Cortex of kidney (tissue), 1 donor: ENCODE results near the gene BEND3.
"Not testable (repeated sequence)": the region's sequence is repeated elsewhere in the genome, so short reads cannot be mapped to it uniquely, and the experiment has no call there.

Experiments
- DNase-seq: peaks from one replicate; lab custom pipeline; 2025; lab: John Stamatoyannopoulos, UW

The BEND3 gene

DNA sequence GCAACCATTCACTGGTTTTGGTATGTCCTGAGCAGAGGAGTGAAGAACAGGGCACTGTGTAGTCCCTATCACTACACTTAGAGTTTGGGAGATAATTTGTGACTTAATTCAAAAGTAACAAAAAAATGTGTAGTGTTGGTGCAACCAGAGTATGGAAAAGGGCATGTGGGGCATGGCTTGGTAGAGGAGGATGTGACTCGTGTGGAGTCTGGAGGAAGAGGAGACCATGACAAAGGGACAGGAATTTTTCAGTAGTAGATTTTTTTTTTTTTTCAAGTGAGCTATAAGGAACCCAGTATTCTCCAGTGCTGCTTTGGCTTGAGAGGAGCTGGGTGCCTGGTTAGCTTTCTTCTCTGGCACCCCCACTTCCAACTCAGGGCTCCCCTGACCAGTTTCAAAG lies 82.2 kb downstream of the BEND3 start:
- DNase-seq = no peak

GRCh38 chr6:107032051-107032450 lies 83.3 kb downstream of the BEND3 start:
- DNase-seq = no peak

- DNase-seq = no peak
These were observed 85.2 kb downstream of the BEND3 start for GRCh38 chr6:107030151-107030550.

DNA sequence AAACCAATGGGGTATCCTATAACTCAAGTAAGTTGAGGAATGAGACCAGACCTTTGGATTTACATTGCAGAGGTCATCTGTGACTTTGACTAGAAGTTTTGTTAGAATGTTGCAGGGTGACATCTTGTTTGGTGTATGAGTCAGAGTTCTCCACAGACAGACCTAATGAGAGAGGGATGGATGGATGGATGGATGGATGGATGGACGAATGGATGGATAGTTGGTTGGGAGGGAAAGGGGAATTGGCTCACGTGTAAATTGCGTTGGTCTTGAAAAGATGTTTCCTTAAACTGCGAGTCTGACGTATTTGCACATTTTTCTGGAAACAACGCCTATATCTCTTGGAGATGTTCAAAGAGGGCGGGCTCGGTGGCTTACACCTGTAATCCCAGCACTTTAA lies 88.3 kb downstream of the BEND3 start:
- DNase-seq = no peak

DNA sequence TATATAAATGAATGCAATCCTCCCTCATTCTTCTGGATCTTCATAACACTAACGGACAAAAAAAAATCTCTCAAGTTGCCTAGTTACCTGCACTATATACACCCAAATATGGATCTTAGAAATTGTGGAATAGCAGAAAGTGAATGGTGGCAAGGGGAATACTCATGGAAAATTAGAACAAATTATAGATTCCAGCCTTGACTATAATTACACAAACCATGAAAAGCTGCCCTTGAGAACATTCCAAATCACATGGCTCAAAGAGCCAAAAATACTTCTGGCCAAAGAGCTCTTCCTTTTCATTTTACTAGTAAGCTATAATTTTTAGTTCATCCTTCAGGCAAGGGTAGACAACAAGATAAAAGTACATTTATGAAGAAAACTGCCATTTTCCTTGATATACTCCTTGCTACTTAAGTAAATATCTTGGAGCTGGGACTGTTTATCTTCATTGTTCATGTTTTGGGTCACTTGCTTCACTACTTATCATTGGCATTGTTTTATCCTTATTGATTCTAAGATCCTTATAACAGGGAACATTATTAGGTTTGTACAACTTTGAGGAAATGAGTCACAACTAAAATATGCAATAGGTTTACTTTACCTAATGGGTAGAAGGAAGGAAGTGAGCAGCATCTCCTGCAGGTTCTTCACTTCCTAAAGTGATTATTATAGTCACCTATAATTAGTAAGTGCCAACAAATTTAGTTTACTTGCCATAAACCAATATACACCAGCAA lies 93.7 kb downstream of the BEND3 start:
- no peak for DNase-seq

DNA sequence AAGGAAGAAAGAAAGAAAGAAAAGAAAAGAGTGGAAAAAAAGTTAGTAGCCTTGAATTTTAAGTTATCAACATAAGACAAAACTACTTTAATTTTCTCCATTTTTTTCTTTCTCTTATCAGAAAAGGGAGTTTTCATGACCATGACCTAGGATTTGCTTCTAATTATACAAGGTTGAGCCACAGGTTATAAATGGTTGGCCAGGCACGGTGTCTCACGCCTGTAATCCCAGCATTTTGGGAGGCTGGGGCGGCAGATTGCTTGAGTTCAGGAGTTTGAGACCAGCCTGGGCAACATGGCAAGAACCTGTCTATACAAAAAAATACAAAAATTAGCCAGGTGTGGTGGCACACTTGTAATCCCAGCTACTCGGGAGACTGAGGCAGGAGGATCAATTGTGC lies 95.1 kb downstream of the BEND3 start:
- DNase-seq = no peak

DNA sequence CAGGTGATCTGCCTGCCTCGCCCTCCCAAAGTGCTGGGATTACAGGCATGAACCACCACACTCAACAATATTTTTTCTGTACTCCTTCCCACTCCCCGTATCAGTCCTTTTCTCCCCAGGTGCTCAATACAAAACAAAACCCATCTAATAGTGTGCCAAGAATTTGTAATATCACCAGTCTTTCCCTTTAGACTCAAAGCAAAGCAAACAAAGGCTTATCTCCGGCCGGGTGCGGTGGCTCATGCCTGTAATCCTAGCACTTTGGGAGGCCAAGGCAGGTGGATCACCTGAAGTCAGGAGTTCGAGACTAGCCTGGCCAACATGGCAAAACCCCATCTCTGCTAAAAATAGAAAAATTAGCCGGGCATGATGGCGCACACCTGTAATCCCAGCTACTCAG lies 95.7 kb downstream of the BEND3 start:
- DNase-seq = not testable (repeated sequence)

DNA sequence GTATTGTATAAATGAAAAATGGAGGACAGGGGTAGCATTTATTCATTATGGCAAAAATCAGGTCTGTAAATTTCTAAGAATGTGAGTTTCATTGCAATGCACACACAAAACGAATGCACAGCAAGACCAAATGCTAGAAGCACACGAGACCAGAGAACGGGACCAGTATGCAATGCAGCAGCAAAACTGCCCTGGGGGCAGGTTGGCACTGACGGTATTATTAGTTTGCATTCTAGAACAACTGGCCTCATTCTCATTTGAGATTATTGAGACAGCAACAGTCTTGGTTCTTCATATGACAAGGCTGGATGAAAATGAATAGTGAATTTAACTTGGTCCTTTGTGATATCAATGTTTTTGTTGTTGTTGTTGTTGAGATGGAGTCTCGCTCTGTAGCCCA lies 96.3 kb downstream of the BEND3 start:
- DNase-seq = no peak
